ENCODE data around the gene GOLGA5. TPM values are rescaled to one million over a fixed set of nuclear protein-coding genes. Genes with fewer than 3 reads are reported as not detected.

The GOLGA5 gene
- total RNA-seq, 1 donor from 2014 or later: 16.6 TPM

DNA sequence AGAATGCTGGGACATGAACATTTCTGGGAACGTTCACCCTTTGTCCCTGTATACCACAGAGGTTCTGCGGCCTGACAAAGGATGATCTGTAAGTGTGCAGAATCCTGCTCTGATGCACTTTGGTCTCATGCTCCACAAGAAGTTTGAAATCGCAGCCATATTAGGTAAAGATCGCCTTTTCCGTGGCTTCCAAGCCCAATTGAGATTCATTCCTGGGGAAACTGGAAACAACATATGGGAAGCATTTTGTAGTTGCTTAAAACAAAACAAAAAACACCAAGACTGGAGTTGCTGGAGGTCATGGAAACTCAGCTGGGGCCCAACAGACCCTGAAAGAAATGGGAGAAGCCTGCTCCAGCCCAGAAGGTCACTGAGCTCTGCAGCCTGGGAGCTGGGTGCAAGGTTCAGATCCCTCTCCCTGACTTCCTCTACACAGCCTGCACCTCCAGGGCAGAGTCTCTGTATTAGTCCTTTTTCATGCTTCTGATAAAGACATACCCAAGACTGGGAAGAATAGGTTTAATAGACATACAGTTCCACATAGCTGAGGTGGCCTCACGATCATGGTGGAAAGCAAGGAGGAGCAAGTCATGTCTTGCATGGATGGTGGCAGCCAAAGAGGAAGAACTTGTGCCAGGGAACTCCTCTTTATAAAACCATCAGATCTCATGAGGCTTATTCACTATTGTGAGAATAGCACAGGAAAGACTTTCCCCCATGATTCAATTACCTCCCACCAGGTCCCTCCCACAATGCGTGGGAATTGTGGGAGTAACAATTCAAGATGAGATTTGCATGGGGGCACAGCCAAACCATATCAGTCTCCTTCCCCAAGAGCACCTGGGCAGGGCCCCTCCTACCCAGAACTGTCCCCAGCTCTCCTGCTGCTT lies 68.0 kb downstream of the GOLGA5 start:
- ChIA-PET POLR2A (no interaction called here), CTCF (no interaction called here)
- Mint-ChIP-seq H3K27me3 (peaks cover 7% of the 10 kb centered on the region), H3K4me3 (no peak overlapping the region), H3K4me1 (no peaks in the 10 kb centered on the region), H3K36me3 (ENCODE audit: low read depth) (no peaks in the 10 kb centered on the region), H3K9me3 (peaks cover 2% of the 10 kb centered on the region), H3K27ac (no peak overlapping the region)
- ATAC-seq (ENCODE audit: low read depth) (no peak), DNase-seq (no peak)
- intact Hi-C loops (cut with micrococcal nuclease): no loop called here
- no peak for TF ChIP-seq CTCF (IDR thresholded peaks at IDR 0.05)

DNA sequence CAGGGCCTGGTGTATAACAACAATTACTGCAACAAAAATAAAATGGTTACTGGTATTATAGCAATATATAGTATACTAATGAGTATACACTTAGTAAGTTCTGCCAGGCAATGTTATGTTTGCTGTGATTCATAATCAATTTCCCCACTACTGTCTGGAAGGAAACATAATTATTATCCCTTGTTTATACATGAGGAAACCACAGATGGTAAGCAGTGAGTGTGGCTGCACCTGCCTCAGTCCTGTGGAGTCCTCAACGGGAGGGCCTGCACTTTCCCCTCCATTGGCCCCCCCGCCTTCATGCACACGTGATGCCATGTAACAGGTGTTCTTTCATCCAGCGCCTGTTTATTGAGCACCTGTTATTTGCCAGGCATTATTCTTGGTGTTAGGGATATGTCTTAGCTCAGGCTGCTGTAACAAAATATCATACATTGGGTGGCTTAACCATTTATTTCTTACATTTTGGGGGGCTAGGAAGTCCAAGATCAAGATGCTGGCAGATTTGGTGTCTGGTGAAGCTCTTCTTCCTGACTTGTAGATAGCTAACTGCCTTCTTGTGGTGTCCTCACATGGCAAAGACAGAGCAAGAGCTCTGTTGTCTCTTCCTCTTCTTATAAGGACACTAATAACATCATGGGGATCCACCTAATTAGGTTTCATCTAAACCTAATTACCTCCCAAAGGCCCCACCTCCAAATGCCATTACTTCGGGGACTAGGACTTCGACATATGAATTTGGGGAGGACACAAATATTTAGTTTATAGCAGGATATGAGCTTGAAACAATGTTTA lies 69.4 kb downstream of the GOLGA5 start:
- POLR2A ChIA-PET: no interaction called here
- Mint-ChIP-seq H3K4me1 (no peaks in the 10 kb centered on the region), H3K9me3 (peaks cover 2% of the 10 kb centered on the region), H3K36me3 (ENCODE audit: low read depth) (no peaks in the 10 kb centered on the region), H3K27me3 (peaks cover 7% of the 10 kb centered on the region), H3K4me3 (no peak overlapping the region), H3K27ac (no peak overlapping the region)
- no peak for DNase-seq
- CTCF ChIA-PET: no interaction called here
- TF ChIP-seq CTCF (IDR thresholded peaks at IDR 0.05): no peak
- no peak for ATAC-seq (ENCODE audit: low read depth)
- intact Hi-C loops (cut with micrococcal nuclease): no loop called here

- DNase-seq: no peak
- Mint-ChIP-seq H3K4me3 (no peak overlapping the region), H3K36me3 (ENCODE audit: low read depth) (no peaks in the 10 kb centered on the region), H3K9me3 (peaks cover 2% of the 10 kb centered on the region), H3K27ac (no peak overlapping the region), H3K4me1 (no peaks in the 10 kb centered on the region), H3K27me3 (peaks cover 7% of the 10 kb centered on the region)
- TF ChIP-seq CTCF (IDR thresholded peaks at IDR 0.05): no peak
- intact Hi-C loops (cut with micrococcal nuclease): no loop called here
- ChIA-PET CTCF (no interaction called here), POLR2A (no interaction called here)
- no peak for ATAC-seq (ENCODE audit: low read depth)
Measured at GRCh38 chr14:92865674-92866073, 71.6 kb downstream of the GOLGA5 start.

- Mint-ChIP-seq H3K36me3 (ENCODE audit: low read depth) (no peaks in the 10 kb centered on the region), H3K4me1 (no peaks in the 10 kb centered on the region), H3K9me3 (peaks cover 2% of the 10 kb centered on the region), H3K27ac (no peak overlapping the region), H3K27me3 (peaks cover 7% of the 10 kb centered on the region), H3K4me3 (no peak overlapping the region)
- TF ChIP-seq CTCF (IDR thresholded peaks at IDR 0.05): no peak
- ATAC-seq (ENCODE audit: low read depth) (no peak), DNase-seq (no peak)
- intact Hi-C loops (cut with micrococcal nuclease): no loop called here
- ChIA-PET POLR2A (no interaction called here), CTCF (no interaction called here)
Measured at GRCh38 chr14:92866181-92866752, 72.2 kb downstream of the GOLGA5 start.

Measured in activated B cell treated with CpG ODN at 0.5 μM for 24 hours (primary cell).